OCI-LY7 (cell line): ENCODE measurements around the gene KAZN. TPM values are rescaled to one million over a fixed set of nuclear protein-coding genes. Genes with fewer than 3 reads are reported as not detected.

Experiments used
- BruUV-seq: library from RNA; stranded (reverse); fragments of 400-500 nt; replicated peaks from 2 replicates; lab custom pipeline; 2021; lab: Mats Ljungman, UMichigan
- CTCF ChIA-PET: fragments of 300-600 bp; sonication (Branson Sonifier 250); formaldehyde crosslinking; loops from one replicate; lab custom pipeline; 2022; ENCODE audit warnings: antibody characterized with exemption; ENCODE audit not compliant: unreplicated experiment; lab: Charles Lee
- POLR2A ChIA-PET: fragments of 300-600 bp; sonication (Branson Sonifier 250); formaldehyde crosslinking; loops from one replicate; lab custom pipeline; 2022; ENCODE audit warnings: antibody characterized with exemption; lab: Charles Lee
- DNase-seq: peaks from one replicate; pipeline ENCODE4 v3.0.0-alpha.2; 2015; ENCODE audit warnings: low spot score
- H2AFZ ChIP-seq: fragments of 200-600 bp; sonication (generic), shearing (Covaris generic); 2 replicates; pipeline ENCODE4 v1.6.1; 2014; ENCODE audit warnings: mild to moderate bottlenecking, antibody characterized with exemption, low read length, moderate library complexity
- H3K27ac ChIP-seq: fragments of 200-600 bp; sonication (generic); 2 replicates; pipeline ENCODE4 v1.5.1; 2014; ENCODE audit warnings: mixed run types, low read depth, mild to moderate bottlenecking, moderate library complexity, low read length, inconsistent platforms; ENCODE audit not compliant: poor library complexity, severe bottlenecking
- H3K36me3 ChIP-seq: fragments of 200-600 bp; sonication (generic); 2 replicates; pipeline ENCODE4 v1.6.1; 2014; ENCODE audit warnings: mild to moderate bottlenecking, antibody characterized with exemption, low read length, moderate library complexity, mixed read lengths; ENCODE audit not compliant: insufficient read depth
- H3K4me1 ChIP-seq: fragments of 200-600 bp; sonication (generic); 2 replicates; pipeline ENCODE4 v1.5.1; 2014; ENCODE audit warnings: mild to moderate bottlenecking, low read length; ENCODE audit not compliant: insufficient read depth, poor library complexity, severe bottlenecking
- H3K4me2 ChIP-seq: fragments of 200-600 bp; sonication (generic); 2 replicates; pipeline ENCODE4 v1.6.1; 2014; ENCODE audit warnings: mild to moderate bottlenecking, low read length
- H3K4me3 ChIP-seq: fragments of 200-600 bp; sonication (generic); 2 replicates; pipeline ENCODE4 v1.5.1; 2014; ENCODE audit warnings: mild to moderate bottlenecking, low read depth, low read length; ENCODE audit not compliant: poor library complexity, severe bottlenecking
- H3K79me2 ChIP-seq: fragments of 200-600 bp; sonication (generic); 2 replicates; pipeline ENCODE4 v1.6.1; 2016; ENCODE audit warnings: low read depth, mild to moderate bottlenecking, low read length, moderate library complexity, mixed read lengths; ENCODE audit not compliant: insufficient read depth
- H3K9me2 ChIP-seq: fragments of 200-600 bp; sonication (generic); 2 replicates; pipeline ENCODE4 v1.6.1; 2016; ENCODE audit warnings: mild to moderate bottlenecking, low read length, mixed read lengths; ENCODE audit not compliant: insufficient read depth
- H3K9me3 ChIP-seq: fragments of 200-600 bp; sonication (generic); 2 replicates; pipeline ENCODE4 v1.6.1; 2014; ENCODE audit warnings: mild to moderate bottlenecking, mixed run types, low read length, mixed read lengths
- H4K20me1 ChIP-seq: fragments of 200-600 bp; sonication (generic); 2 replicates; pipeline ENCODE4 v1.6.1; 2014; ENCODE audit warnings: mild to moderate bottlenecking, antibody characterized with exemption, low read length, moderate library complexity, mixed read lengths; ENCODE audit not compliant: insufficient read depth
- CTCF ChIP-seq: fragments of 200-600 bp; sonication (generic); conservative IDR thresholded peaks from 2 replicates; pipeline ENCODE4 v1.5.1; 2014; ENCODE audit warnings: mild to moderate bottlenecking, antibody characterized with exemption, low read length, moderate library complexity, mixed read lengths
- EZH2phosphoT487 ChIP-seq: fragments of 200-600 bp; sonication (generic); IDR thresholded peaks from 2 replicates; pipeline ENCODE4 v1.6.1; 2018; ENCODE audit warnings: low read depth, borderline replicate concordance, mild to moderate bottlenecking, mixed run types, antibody characterized with exemption, low read length, moderate library complexity, mixed read lengths
- intact Hi-C: fragments of 100-400 bp; cut with micrococcal nuclease; formaldehyde crosslinking; loops from one replicate; pipeline ENCODE4 v1.10.0; 2022; ENCODE audit not compliant: unreplicated experiment
- total RNA-seq, 2 experiments: library from RNA; depleted of rRNA in 1 of 2; stranded (reverse); fragments of >200 nt in 1 of 2; shearing (Covaris generic) in 1 of 2; gene quantifications; 2 replicates each; pipeline ENCODE4 v1.2.3, GENCODE V29; 2014 to 2022

The KAZN gene
- total RNA-seq, 2 experiments from 2014 or later, result 0.40 to 2.4 TPM

GRCh38 chr1:14715802-14716201 is 117.3 kb downstream of the KAZN start:
- H3K36me3 ChIP-seq, result peaks cover 77% of the 10 kb centered on the region
- ChIA-PET CTCF (no interaction called here), POLR2A (interaction anchor here (0.8 kb wide), 1 partner anchor 15 kb away, joined by 4 read pairs; no protein-coding TSS in a partner anchor)
- peaks cover 3% of the 10 kb centered on the region; the same call in 1 of the 2 replicates for H3K9me3 ChIP-seq
- no peaks in the 10 kb centered on the region for H4K20me1 ChIP-seq
- H3K27ac ChIP-seq, result no peak overlapping the region
- no peak for TF ChIP-seq CTCF
- no peak for TF ChIP-seq EZH2phosphoT487
- intact Hi-C loops, result no loop called here
- no peak for DNase-seq
- no peaks in the 10 kb centered on the region for H3K9me2 ChIP-seq
- H3K4me3 ChIP-seq, result no peak overlapping the region
- no TSS peak for BruUV-seq
- no peaks in the 10 kb centered on the region for H3K79me2 ChIP-seq
- H3K4me1 ChIP-seq, result peaks cover 9% of the 10 kb centered on the region
- no peak overlapping the region for H3K4me2 ChIP-seq
- no peak overlapping the region for H2AFZ ChIP-seq

DNA sequence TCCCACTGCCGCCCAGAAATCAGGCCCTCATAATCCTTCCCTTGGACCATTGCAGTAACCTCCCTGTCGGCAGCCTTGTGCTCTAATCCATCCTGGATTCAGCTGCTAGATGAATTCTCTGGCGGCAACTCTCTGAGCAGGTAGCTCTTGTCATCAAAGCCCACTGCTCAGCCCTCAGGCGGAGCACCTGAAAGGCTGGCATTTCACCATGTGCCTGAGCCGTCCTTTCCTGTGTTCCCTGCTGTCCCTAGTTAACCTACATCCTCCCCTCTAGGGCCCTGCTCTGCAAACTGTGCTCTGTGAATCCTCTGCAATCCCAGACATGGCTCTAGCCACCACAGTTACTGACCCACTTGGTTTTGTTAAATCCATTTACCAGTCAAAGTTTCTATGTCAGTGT is 118.0 kb downstream of the KAZN start:
- DNase-seq, result no peak
- ChIA-PET CTCF (no interaction called here), POLR2A (no interaction called here)
- H3K4me2 ChIP-seq, result no peak overlapping the region
- no peak overlapping the region for H2AFZ ChIP-seq
- no peak overlapping the region for H3K27ac ChIP-seq
- H3K4me1 ChIP-seq, result peaks cover 9% of the 10 kb centered on the region
- H3K36me3 ChIP-seq, result peaks cover 77% of the 10 kb centered on the region
- no peaks in the 10 kb centered on the region for H3K79me2 ChIP-seq
- no peak overlapping the region for H3K4me3 ChIP-seq
- H3K9me2 ChIP-seq, result no peaks in the 10 kb centered on the region
- TF ChIP-seq EZH2phosphoT487 (no peak), CTCF (no peak)
- intact Hi-C loops, result no loop called here
- BruUV-seq, result no TSS peak
- peaks cover 6% of the 10 kb centered on the region; the same call in 1 of the 2 replicates for H3K9me3 ChIP-seq
- no peaks in the 10 kb centered on the region for H4K20me1 ChIP-seq

GRCh38 chr1:14718476-14718875 is 120.0 kb downstream of the KAZN start:
- intact Hi-C loops, result no loop called here
- no peak for DNase-seq
- Histone ChIP-seq H3K4me1 (peaks cover 9% of the 10 kb centered on the region), H3K36me3 (peaks cover 81% of the 10 kb centered on the region), H3K4me2 (no peak overlapping the region), H4K20me1 (no peaks in the 10 kb centered on the region), H3K9me3 (peaks cover 12% of the 10 kb centered on the region; the same call in 1 of the 2 replicates), H3K79me2 (peaks cover 5% of the 10 kb centered on the region; the same call in 1 of the 2 replicates), H3K9me2 (no peaks in the 10 kb centered on the region), H3K4me3 (no peak overlapping the region), H3K27ac (no peak overlapping the region), H2AFZ (no peak overlapping the region)
- TF ChIP-seq CTCF (no peak), EZH2phosphoT487 (no peak)
- ChIA-PET CTCF (no interaction called here), POLR2A (no interaction called here)
- no TSS peak for BruUV-seq
